ENCODE results near the gene CD68. TPM values are rescaled to one million over a fixed set of nuclear protein-coding genes. Genes with fewer than 3 reads are reported as not detected.
A peak's percentile ranks its signal among the peaks of the same experiment; 100 is the strongest.

The CD68 gene
- total and polyA plus RNA-seq, 4 donors, result 33.3 to 595 (median 395) TPM

GRCh38 chr17:7579834-7580603 is 581 bp downstream of the CD68 start:
- 55 to 56% methylated on average over 12 of the region's 12 CpGs for WGBS, 2 donors
- peak overlapping the region; percentile 27 for H3K4me3 ChIP-seq
- H3K4me1 ChIP-seq (ENCODE audit: control insufficient read depth in 5 of 5, insufficient read depth in 5 of 5, low read length in 5 of 5), result peaks cover 10 to 43% (median 21%) of the 10 kb centered on the region in 5 donors

GRCh38 chr17:7580604-7581575 is 1.5 kb downstream of the CD68 start:
- Histone ChIP-seq H3K9ac (ENCODE audit: insufficient read depth in 1 of 2, low read length in 2 of 2) (peak overlapping the region in 1 of 2 donors; percentile 47), H3K9me3 (ENCODE audit: control insufficient read depth in 4 of 4, insufficient read depth in 3 of 4, low read length in 3 of 4) (no peaks in the 10 kb centered on the region), H3K4me3 (peak overlapping the region; percentile 26), H3K4me1 (ENCODE audit: control insufficient read depth in 5 of 5, insufficient read depth in 5 of 5, low read length in 5 of 5) (peaks cover 10 to 36% (median 17%) of the 10 kb centered on the region in 5 donors), H3K27ac (ENCODE audit: low read depth in 1 of 2, low read length in 1 of 2) (peak overlapping the region in 1 of 2 donors; percentile 92), H3K36me3 (ENCODE audit: control insufficient read depth in 4 of 4, insufficient read depth in 4 of 4, low read length in 4 of 4) (peaks cover 25 to 36% (median 32%) of the 10 kb centered on the region in 4 donors), H3K27me3 (ENCODE audit: control insufficient read depth in 3 of 3, insufficient read depth in 3 of 3, low read length in 2 of 3) (no peaks in the 10 kb centered on the region)
- ATAC-seq (ENCODE audit: insufficient read depth, low FRiP score) (no peak), DNase-seq (no peak)
- 78 to 79% methylated on average over 23 of the region's 23 CpGs for WGBS, 2 donors
- TF ChIP-seq CTCF (IDR thresholded peaks at IDR 0.05; ENCODE audit: control extremely low read depth, extremely low read depth), result no peak

More at GRCh38 chr17:7579834-7580603, 581 bp downstream of the CD68 start:
- no peak overlapping the region for H3K9ac ChIP-seq (ENCODE audit: insufficient read depth in 1 of 2, low read length in 2 of 2)
- no peak for TF ChIP-seq CTCF (IDR thresholded peaks at IDR 0.05; ENCODE audit: control extremely low read depth, extremely low read depth)
- ATAC-seq (ENCODE audit: insufficient read depth, low FRiP score) (no peak), DNase-seq (no peak)
- peak overlapping the region; percentile 76 to 92 for H3K27ac ChIP-seq (ENCODE audit: low read depth in 1 of 2, low read length in 1 of 2)
- peaks cover 32 to 45% (median 40%) of the 10 kb centered on the region in 4 donors for H3K36me3 ChIP-seq (ENCODE audit: control insufficient read depth in 4 of 4, insufficient read depth in 4 of 4, low read length in 4 of 4)
- no peaks in the 10 kb centered on the region for H3K9me3 ChIP-seq (ENCODE audit: control insufficient read depth in 4 of 4, insufficient read depth in 3 of 4, low read length in 3 of 4)
- H3K27me3 ChIP-seq (ENCODE audit: control insufficient read depth in 3 of 3, insufficient read depth in 3 of 3, low read length in 2 of 3), result no peaks in the 10 kb centered on the region

- peaks cover 11 to 28% (median 21%) of the 10 kb centered on the region in 4 donors for H3K36me3 ChIP-seq (ENCODE audit: control insufficient read depth in 4 of 4, insufficient read depth in 4 of 4, low read length in 4 of 4)
- no peak for ATAC-seq (ENCODE audit: insufficient read depth, low FRiP score)
- no peaks in the 10 kb centered on the region for H3K9me3 ChIP-seq (ENCODE audit: control insufficient read depth in 4 of 4, insufficient read depth in 3 of 4, low read length in 3 of 4)
- H3K27me3 ChIP-seq (ENCODE audit: control insufficient read depth in 3 of 3, insufficient read depth in 3 of 3, low read length in 2 of 3), result no peaks in the 10 kb centered on the region
- peaks cover 10 to 35% (median 17%) of the 10 kb centered on the region in 5 donors for H3K4me1 ChIP-seq (ENCODE audit: control insufficient read depth in 5 of 5, insufficient read depth in 5 of 5, low read length in 5 of 5)
- peak in 1 of 3 donors; percentile 8 for DNase-seq
- peak overlapping the region; percentile 89 for H3K27ac ChIP-seq (ENCODE audit: low read depth in 1 of 2, low read length in 1 of 2)
- peak overlapping the region in 1 of 2 donors; percentile 37 for H3K9ac ChIP-seq (ENCODE audit: insufficient read depth in 1 of 2, low read length in 2 of 2)
- peak overlapping the region; percentile 42 for H3K4me3 ChIP-seq
- no peak for TF ChIP-seq CTCF (IDR thresholded peaks at IDR 0.05; ENCODE audit: control extremely low read depth, extremely low read depth)
- 82 to 87% methylated on average over 36 of the region's 36 CpGs for WGBS, 2 donors
Measured at GRCh38 chr17:7582396-7583252, 3.2 kb downstream of the CD68 start.
